HL-60 (cell line): ENCODE data around the gene PANK2.

ENCODE experiments used
- POLR2AphosphoS5 ChIP-seq: IDR thresholded peaks from 2 replicates; pipeline ENCODE4 v1.6.1; 2012; ENCODE audit warnings: low read depth
- REST ChIP-seq: IDR thresholded peaks from 2 replicates; pipeline ENCODE4 v1.6.1; 2012; ENCODE audit warnings: low read depth; ENCODE audit not compliant: insufficient replicate concordance
- SPI1 ChIP-seq: IDR thresholded peaks from 2 replicates; pipeline ENCODE4 v1.6.1; 2012; ENCODE audit warnings: low read depth, mild to moderate bottlenecking, borderline replicate concordance
- TF ChIP-seq, protein P1 (sequence below): IDR thresholded peaks from one replicate; pipeline ENCODE4 v1.5.1; 2011; ENCODE audit warnings: low read length, control low read depth, inconsistent platforms; ENCODE audit not compliant: insufficient read depth

DNA sequence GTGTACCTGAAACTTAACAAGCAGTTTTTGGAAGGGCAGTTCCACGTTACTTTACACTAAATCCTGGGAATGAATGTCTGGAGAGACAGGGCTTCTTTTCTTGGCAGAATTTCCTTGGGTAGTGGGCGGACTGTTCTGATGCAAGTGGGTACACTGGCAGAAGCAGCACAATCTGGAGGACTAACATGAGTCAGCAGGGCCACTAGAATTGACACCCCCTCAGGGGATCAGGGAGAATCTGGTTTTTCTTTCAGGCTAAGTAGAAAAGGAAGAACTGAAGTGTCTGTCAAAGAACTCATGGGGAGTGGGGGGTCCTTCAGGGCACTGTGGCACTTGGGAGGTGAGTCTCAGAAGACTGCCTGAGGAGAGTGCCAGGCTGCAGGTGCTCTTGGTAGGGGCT lies 34.6 kb downstream of the PANK2 start:
- TF ChIP-seq, protein P1, sequence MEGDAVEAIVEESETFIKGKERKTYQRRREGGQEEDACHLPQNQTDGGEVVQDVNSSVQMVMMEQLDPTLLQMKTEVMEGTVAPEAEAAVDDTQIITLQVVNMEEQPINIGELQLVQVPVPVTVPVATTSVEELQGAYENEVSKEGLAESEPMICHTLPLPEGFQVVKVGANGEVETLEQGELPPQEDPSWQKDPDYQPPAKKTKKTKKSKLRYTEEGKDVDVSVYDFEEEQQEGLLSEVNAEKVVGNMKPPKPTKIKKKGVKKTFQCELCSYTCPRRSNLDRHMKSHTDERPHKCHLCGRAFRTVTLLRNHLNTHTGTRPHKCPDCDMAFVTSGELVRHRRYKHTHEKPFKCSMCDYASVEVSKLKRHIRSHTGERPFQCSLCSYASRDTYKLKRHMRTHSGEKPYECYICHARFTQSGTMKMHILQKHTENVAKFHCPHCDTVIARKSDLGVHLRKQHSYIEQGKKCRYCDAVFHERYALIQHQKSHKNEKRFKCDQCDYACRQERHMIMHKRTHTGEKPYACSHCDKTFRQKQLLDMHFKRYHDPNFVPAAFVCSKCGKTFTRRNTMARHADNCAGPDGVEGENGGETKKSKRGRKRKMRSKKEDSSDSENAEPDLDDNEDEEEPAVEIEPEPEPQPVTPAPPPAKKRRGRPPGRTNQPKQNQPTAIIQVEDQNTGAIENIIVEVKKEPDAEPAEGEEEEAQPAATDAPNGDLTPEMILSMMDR: no peak
- no peak for TF ChIP-seq POLR2AphosphoS5
- no peak for TF ChIP-seq REST
- no peak for TF ChIP-seq SPI1
